Measurements from ENCODE around the gene KCNT1. TPM values are rescaled to one million over a fixed set of nuclear protein-coding genes. Genes with fewer than 3 reads are reported as not detected.

The KCNT1 gene
- total RNA-seq, 2 experiments from 2014 or later: 0.11 to 0.22 TPM

GRCh38 chr9:135734616-135735144 lies 32.7 kb downstream of the KCNT1 start:
- ATAC-seq (ENCODE audit: poor library complexity) (no peak), DNase-seq (no peak)
- Histone ChIP-seq H3K36me3 (ENCODE audit: insufficient read depth, low read length) (no peaks in the 10 kb centered on the region), H3K4me3 (ENCODE audit: low read length) (no peak overlapping the region), H3K27me3 (ENCODE audit: control insufficient read depth in 1 of 2, insufficient read depth in 2 of 2, low read length in 2 of 2) (peaks cover 14 to 19% of the 10 kb centered on the region in 2 experiments), H3K4me1 (ENCODE audit: insufficient read depth, low read length) (no peaks in the 10 kb centered on the region), H3K27ac (ENCODE audit: low read depth in 1 of 2, low read length in 2 of 2) (no peak overlapping the region), H3K9me3 (ENCODE audit: control insufficient read depth in 1 of 2, insufficient read depth in 1 of 2, low read length in 2 of 2) (peaks cover 8 to 25% of the 10 kb centered on the region in 2 experiments)
- Mint-ChIP-seq H3K36me3 (ENCODE audit: low read depth) (no peaks in the 10 kb centered on the region), H3K4me3 (no peak overlapping the region), H3K27ac (no peak overlapping the region), H3K4me1 (ENCODE audit: low read depth) (no peaks in the 10 kb centered on the region), H3K9me3 (peaks cover 9% of the 10 kb centered on the region), H3K27me3 (peaks cover 20% of the 10 kb centered on the region)
- intact Hi-C loops (cut with DNase I, micrococcal nuclease): no loop called here
- POLR2A ChIA-PET: no interaction called here
- no peak for TF ChIP-seq CTCF (IDR thresholded peaks at IDR 0.05)
- CTCF ChIA-PET: no interaction called here

- no peak overlapping the region for H3K27ac Mint-ChIP-seq
- POLR2A ChIA-PET: no interaction called here
- CTCF ChIA-PET: no interaction called here
Observed at GRCh38 chr9:135736272-135736978, 34.4 kb downstream of the KCNT1 start.

GRCh38 chr9:135736979-135737839 lies 35.2 kb downstream of the KCNT1 start:
- DNase-seq: no peak
- Mint-ChIP-seq H3K4me3 (no peak overlapping the region), H3K9me3 (no peaks in the 10 kb centered on the region), H3K36me3 (ENCODE audit: low read depth) (no peaks in the 10 kb centered on the region), H3K27ac (no peak overlapping the region), H3K4me1 (ENCODE audit: low read depth) (no peaks in the 10 kb centered on the region), H3K27me3 (peaks cover 21% of the 10 kb centered on the region)
- ChIA-PET CTCF (no interaction called here), POLR2A (no interaction called here)
- Histone ChIP-seq H3K9me3 (ENCODE audit: control insufficient read depth in 1 of 2, insufficient read depth in 1 of 2, low read length in 2 of 2) (peaks cover 0 to 19% of the 10 kb centered on the region in 2 experiments), H3K27me3 (ENCODE audit: control insufficient read depth in 1 of 2, insufficient read depth in 2 of 2, low read length in 2 of 2) (peaks cover 14 to 19% of the 10 kb centered on the region in 2 experiments), H3K36me3 (ENCODE audit: insufficient read depth, low read length) (no peaks in the 10 kb centered on the region), H3K27ac (ENCODE audit: low read depth in 1 of 2, low read length in 2 of 2) (no peak overlapping the region), H3K4me3 (ENCODE audit: low read length) (no peak overlapping the region), H3K4me1 (ENCODE audit: insufficient read depth, low read length) (no peaks in the 10 kb centered on the region)
- no peak for ATAC-seq (ENCODE audit: poor library complexity)
- TF ChIP-seq CTCF (IDR thresholded peaks at IDR 0.05): no peak
- intact Hi-C loops (cut with DNase I, micrococcal nuclease): no loop called here

More at GRCh38 chr9:135736272-135736978, 34.4 kb downstream of the KCNT1 start:
- Histone ChIP-seq H3K27me3 (ENCODE audit: control insufficient read depth in 1 of 2, insufficient read depth in 2 of 2, low read length in 2 of 2) (peaks cover 14 to 19% of the 10 kb centered on the region in 2 experiments), H3K4me3 (ENCODE audit: low read length) (no peak overlapping the region), H3K4me1 (ENCODE audit: insufficient read depth, low read length) (no peaks in the 10 kb centered on the region), H3K27ac (ENCODE audit: low read depth in 1 of 2, low read length in 2 of 2) (no peak overlapping the region), H3K9me3 (ENCODE audit: control insufficient read depth in 1 of 2, insufficient read depth in 1 of 2, low read length in 2 of 2) (peaks cover 3 to 21% of the 10 kb centered on the region in 2 experiments), H3K36me3 (ENCODE audit: insufficient read depth, low read length) (no peaks in the 10 kb centered on the region)
- ATAC-seq (ENCODE audit: poor library complexity) (no peak), DNase-seq (no peak)
- Mint-ChIP-seq H3K4me1 (ENCODE audit: low read depth) (no peaks in the 10 kb centered on the region), H3K36me3 (ENCODE audit: low read depth) (no peaks in the 10 kb centered on the region), H3K4me3 (no peak overlapping the region), H3K27me3 (peaks cover 21% of the 10 kb centered on the region), H3K9me3 (peaks cover 3% of the 10 kb centered on the region)
- no peak for TF ChIP-seq CTCF (IDR thresholded peaks at IDR 0.05)
- intact Hi-C loops (cut with DNase I, micrococcal nuclease): no loop called here

All from CD4-positive, alpha-beta T cell (primary cell).